HUES64 (cell line): ENCODE results near the gene LGALS3.

Experiments used
- H3K27ac ChIP-seq: 2 replicates; pipeline ENCODE4 v1.7.0; 2013; ENCODE audit warnings: low read depth, low read length, inconsistent platforms
- H3K27me3 ChIP-seq: 2 replicates; pipeline ENCODE4 v1.6.1; 2013; ENCODE audit warnings: mild to moderate bottlenecking, low read length; ENCODE audit not compliant: insufficient read depth
- H3K36me3 ChIP-seq: 2 replicates; pipeline ENCODE4 v1.6.1; 2013; ENCODE audit warnings: mild to moderate bottlenecking, low read length; ENCODE audit not compliant: insufficient read depth
- H3K4me1 ChIP-seq: 2 replicates; pipeline ENCODE4 v1.6.1; 2013; ENCODE audit warnings: mild to moderate bottlenecking, low read length, moderate library complexity; ENCODE audit not compliant: insufficient read depth
- H3K4me3 ChIP-seq: 2 replicates; pipeline ENCODE4 v1.5.1; 2013; ENCODE audit warnings: mild to moderate bottlenecking, low read length, moderate library complexity
- H3K9ac ChIP-seq: 2 replicates; pipeline ENCODE4 v1.6.1; 2013; ENCODE audit warnings: mild to moderate bottlenecking, low read depth, low read length
- H3K9me3 ChIP-seq: 2 replicates; pipeline ENCODE4 v1.6.1; 2013; ENCODE audit warnings: low read depth, low read length; ENCODE audit not compliant: insufficient read depth
- WGBS: fragments of 150-250, 120-280 bp; methylation state at CpG from one replicate; pipeline ENCODE4 v1.1.7; 2013; ENCODE audit warnings: missing lambda C conversion rate; 5-methylcytosine and 5-hydroxymethylcytosine counted together

The LGALS3 gene

DNA sequence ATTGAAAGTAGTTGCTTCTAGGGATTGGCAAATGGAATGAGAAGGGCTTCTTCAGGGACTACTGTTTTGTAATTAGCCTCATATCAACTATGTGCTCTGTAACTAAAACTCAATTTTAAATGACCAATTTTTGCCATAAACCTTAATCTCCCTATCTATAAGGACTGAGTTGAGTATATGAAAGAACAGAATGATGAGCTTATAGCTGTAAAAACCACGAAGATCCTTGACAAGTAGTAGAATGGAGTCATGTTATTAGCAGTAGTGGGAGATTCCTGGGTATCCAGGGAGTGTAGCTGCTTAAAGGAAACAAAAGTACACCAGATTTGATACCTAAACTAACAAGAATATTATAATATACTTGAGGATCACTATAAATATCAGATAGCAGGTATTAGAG, 28.0 kb downstream of the LGALS3 start:
- WGBS: 97% methylated on average over 1 of the region's 1 CpG

DNA sequence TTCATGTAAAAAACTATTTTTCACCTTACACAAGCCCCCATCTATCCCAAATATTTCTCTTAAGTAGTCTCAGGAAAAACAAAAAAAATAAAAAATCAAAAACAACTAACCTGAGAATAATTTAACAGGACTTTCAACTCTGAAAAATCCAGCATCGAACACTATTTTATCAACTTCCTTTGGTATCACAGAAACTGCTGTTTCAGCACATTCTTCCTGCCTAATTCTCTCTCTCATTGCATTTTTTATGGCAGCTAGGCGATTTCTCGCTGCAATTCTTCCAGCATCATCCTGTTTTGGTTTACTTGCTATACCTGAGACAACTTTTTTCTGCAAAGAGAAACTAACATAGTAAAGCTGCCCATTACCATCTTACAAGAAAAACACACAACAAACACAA, 29.4 kb downstream of the LGALS3 start:
- Histone ChIP-seq H3K9ac (no peak overlapping the region), H3K36me3 (peaks cover 96% of the 10 kb centered on the region)
- WGBS: 95% methylated on average over 3 of the region's 3 CpGs

More for the DNA sequence above, 28.0 kb downstream of the LGALS3 start:
- Histone ChIP-seq H3K4me1 (no peaks in the 10 kb centered on the region), H3K9me3 (no peaks in the 10 kb centered on the region), H3K36me3 (peaks cover 95% of the 10 kb centered on the region), H3K9ac (no peak overlapping the region), H3K27ac (no peak overlapping the region), H3K4me3 (no peak overlapping the region), H3K27me3 (no peaks in the 10 kb centered on the region)

DNA sequence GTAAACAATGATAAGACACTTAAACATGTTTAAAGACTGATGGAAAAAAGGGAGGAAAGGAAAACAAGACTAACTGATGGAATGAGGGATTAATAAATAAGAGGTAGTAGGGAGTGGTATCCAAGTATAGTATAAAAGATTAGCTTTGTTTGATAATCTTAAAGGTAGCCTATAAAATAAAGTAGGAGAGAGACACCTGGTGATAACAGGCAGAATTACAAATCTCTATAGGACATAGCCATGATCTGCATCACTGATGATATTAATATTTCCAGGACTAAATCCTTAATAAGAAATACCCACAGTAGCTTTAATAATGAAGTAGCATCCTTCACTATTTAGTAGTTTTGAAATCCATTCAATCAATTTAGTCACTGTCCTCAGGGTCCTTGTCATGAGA, 31.9 kb downstream of the LGALS3 start:
- peaks cover 97% of the 10 kb centered on the region for H3K36me3 ChIP-seq
- no peaks in the 10 kb centered on the region for H3K9me3 ChIP-seq
- no peaks in the 10 kb centered on the region for H3K27me3 ChIP-seq
- H3K27ac ChIP-seq: no peak overlapping the region
- H3K4me1 ChIP-seq: no peaks in the 10 kb centered on the region
- H3K4me3 ChIP-seq: no peak overlapping the region
- H3K9ac ChIP-seq: no peak overlapping the region

More for the DNA sequence above, 29.4 kb downstream of the LGALS3 start:
- Histone ChIP-seq H3K9me3 (no peaks in the 10 kb centered on the region), H3K27ac (no peak overlapping the region), H3K4me3 (no peak overlapping the region), H3K4me1 (no peaks in the 10 kb centered on the region), H3K27me3 (no peaks in the 10 kb centered on the region)

DNA sequence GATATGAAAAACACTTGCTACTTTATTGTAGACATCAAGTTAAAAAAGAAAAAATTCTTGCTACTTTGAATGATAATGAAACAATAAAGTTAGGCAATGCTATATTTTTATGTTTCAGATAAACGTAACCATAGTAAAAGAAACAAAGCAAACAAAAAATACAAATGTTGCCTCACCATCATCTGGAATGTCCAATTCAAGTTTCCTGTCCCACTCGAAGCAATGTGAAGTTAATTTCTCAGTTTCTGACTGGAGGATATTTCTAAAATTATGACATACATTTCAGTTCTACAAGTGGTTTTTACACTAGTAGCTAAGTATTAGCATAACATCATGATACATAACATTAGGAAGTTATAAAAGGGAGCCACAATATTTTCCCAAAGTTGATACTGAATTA, 41.5 kb downstream of the LGALS3 start:
- Histone ChIP-seq H3K9me3 (no peaks in the 10 kb centered on the region), H3K4me1 (no peaks in the 10 kb centered on the region), H3K27me3 (no peaks in the 10 kb centered on the region), H3K4me3 (no peak overlapping the region), H3K27ac (no peak overlapping the region), H3K9ac (no peak overlapping the region), H3K36me3 (peaks cover 98% of the 10 kb centered on the region)
- WGBS: no CpG with 5 or more reads among the region's 2 CpGs

DNA sequence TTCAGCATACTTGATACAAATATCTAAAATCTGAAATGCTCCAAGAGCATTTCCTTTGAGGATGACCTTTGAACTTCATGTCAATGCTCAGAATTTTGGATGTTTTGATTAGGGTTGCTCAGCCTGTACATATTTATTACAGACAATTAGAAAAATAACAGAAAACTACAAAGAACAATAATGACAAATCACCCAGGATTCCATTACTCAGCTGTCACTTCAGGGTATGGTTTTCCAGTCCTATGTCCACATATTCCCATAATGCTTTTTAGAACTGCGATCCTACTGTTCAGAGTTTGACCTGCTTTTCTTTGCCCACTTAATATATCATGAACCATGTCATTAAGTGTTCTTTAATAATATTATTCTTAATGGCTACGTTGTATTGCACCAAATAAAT, 51.0 kb downstream of the LGALS3 start:
- Histone ChIP-seq H3K27ac (no peak overlapping the region), H3K36me3 (peaks cover 98% of the 10 kb centered on the region), H3K9me3 (no peaks in the 10 kb centered on the region), H3K9ac (no peak overlapping the region), H3K4me1 (no peaks in the 10 kb centered on the region), H3K4me3 (no peak overlapping the region), H3K27me3 (no peaks in the 10 kb centered on the region)
- 91% methylated on average over 2 of the region's 2 CpGs for WGBS

DNA sequence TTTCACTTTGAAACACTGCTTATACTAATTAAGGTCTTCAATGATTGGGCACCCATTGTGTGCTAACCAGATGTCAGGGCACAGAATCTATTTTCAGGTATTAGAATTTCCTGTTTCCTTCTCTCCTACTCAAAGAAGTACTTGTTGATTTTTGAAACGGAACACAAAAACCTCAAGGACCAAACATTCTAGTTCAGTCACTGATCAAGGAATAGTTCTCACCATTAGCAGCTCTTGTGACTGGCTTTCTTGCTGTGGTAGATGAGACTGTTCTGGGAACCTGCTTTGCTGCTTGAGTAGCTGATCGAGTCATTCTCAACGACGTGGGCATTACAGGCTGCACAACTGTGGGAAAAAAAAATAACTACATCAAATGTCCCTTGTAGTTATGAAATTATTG, 51.4 kb downstream of the LGALS3 start:
- Histone ChIP-seq H3K9me3 (no peaks in the 10 kb centered on the region), H3K4me3 (no peak overlapping the region), H3K27me3 (no peaks in the 10 kb centered on the region), H3K36me3 (peaks cover 94% of the 10 kb centered on the region), H3K27ac (no peak overlapping the region), H3K4me1 (no peaks in the 10 kb centered on the region), H3K9ac (no peak overlapping the region)
- WGBS: 99% methylated on average over 3 of the region's 4 CpGs

DNA sequence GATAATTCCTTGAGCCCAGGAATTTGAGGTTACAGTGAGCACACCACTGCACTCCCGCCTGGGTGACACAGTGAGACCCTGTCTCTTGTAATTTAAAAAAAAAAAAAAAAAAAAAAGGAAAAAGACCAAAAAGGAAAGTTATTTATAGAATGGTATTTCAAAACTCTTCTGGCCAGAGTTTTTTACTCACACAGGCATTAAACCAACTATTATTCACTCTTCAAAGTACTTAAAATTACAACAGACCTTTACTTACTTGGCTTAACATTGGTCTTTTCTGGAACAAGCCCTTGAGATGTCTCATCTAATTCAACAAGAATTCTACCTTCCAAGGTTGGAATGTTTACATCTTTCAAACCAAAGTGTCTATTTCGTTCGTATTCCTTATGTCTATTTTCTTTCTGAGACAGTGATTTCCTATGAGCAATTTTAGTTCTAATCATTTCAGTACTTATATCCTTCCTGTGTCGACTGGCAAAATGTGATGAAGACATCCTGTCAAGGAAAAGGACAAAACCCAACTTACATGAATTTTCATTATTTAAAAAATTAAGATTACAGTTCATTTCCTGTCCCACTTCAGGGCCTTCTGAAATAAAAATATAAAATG, 59.7 kb downstream of the LGALS3 start:
- Histone ChIP-seq H3K27me3 (no peaks in the 10 kb centered on the region), H3K4me3 (peak overlapping the region; percentile 79; the same call in 1 of the 2 replicates), H3K9me3 (no peaks in the 10 kb centered on the region), H3K9ac (no peak overlapping the region), H3K36me3 (peaks cover 46% of the 10 kb centered on the region), H3K27ac (no peak overlapping the region), H3K4me1 (peaks cover 16% of the 10 kb centered on the region)
- WGBS: 97% methylated on average over 4 of the region's 4 CpGs

DNA sequence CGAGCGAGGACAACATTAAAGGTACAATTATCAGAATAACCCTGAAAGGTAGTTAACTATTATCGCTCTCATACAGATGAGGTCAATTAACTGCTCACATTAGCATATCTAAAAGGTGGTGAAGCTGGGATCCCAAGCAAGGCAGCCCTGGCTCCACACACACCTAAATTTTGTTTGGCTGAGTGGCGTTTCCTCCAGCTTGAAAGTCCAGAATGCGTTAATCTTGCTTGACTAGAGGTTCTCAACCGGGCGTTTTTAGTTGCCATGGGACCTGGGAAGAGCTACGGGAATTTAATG, 61.8 kb downstream of the LGALS3 start:
- no peaks in the 10 kb centered on the region for H3K9me3 ChIP-seq
- H3K27me3 ChIP-seq: no peaks in the 10 kb centered on the region
- H3K27ac ChIP-seq: peak overlapping the region; percentile 86
- WGBS: 2% methylated on average over 8 of the region's 8 CpGs
- H3K4me1 ChIP-seq: peaks cover 16% of the 10 kb centered on the region
- H3K4me3 ChIP-seq: peak overlapping the region; percentile 79
- peaks cover 31% of the 10 kb centered on the region for H3K36me3 ChIP-seq
- H3K9ac ChIP-seq: peak overlapping the region; percentile 88

DNA sequence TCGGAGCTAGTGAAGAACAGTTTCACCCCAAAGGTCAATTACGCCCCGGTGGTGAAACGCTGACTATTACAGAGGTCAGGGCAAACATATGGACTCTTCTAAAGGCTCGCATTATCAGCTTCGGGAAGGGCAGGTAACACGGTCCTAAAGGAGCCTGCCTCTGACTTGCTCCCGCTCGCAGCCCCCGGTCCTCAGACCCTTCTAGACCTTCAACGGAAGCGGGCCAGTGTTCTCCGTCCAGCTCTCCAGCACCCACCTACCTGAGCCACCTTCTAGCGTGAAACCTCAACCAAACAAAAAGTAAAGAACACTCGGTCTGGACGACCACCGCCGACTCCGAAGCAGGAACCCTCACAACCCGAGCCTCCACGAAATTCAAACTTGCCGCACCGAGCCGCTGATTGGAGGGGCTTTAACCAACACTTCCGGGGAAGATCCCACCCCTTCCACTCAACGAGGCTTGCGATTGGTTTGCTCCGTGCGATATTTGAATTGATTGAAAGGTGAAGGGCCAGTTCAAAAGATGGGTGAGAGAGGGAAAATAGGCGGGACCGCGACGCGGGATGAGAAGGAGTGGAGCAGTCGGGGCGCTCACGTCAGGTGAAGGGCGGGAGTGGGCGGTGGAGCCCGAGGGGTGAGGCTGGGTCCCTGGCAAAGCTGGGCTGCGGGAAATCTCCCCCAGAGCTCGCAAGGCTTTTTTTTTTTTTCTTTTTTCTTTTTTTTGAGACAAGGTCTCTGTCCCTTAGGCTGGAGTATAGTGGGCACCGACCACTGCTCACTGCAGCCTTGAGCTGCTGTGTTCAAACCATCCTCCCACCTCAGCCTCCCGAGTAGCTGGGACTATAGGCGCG, 62.4 kb downstream of the LGALS3 start, which contains the start of gene DLGAP5:
Gene DLGAP5, minus strand, starts transcription at position 383 of the 851 bp plus-strand sequence. CDS start 2,406 bp downstream, outside the sequence.
- 4% methylated on average over 46 of the region's 46 CpGs for WGBS
- Histone ChIP-seq H3K4me1 (peaks cover 16% of the 10 kb centered on the region), H3K4me3 (peak within 1 kb of the TSS; percentile 79), H3K9me3 (no peaks in the 10 kb centered on the region), H3K36me3 (peaks cover 27% of the 10 kb centered on the region), H3K9ac (peak within 1 kb of the TSS; percentile 88), H3K27me3 (no peaks in the 10 kb centered on the region), H3K27ac (peak within 1 kb of the TSS; percentile 86)

DNA sequence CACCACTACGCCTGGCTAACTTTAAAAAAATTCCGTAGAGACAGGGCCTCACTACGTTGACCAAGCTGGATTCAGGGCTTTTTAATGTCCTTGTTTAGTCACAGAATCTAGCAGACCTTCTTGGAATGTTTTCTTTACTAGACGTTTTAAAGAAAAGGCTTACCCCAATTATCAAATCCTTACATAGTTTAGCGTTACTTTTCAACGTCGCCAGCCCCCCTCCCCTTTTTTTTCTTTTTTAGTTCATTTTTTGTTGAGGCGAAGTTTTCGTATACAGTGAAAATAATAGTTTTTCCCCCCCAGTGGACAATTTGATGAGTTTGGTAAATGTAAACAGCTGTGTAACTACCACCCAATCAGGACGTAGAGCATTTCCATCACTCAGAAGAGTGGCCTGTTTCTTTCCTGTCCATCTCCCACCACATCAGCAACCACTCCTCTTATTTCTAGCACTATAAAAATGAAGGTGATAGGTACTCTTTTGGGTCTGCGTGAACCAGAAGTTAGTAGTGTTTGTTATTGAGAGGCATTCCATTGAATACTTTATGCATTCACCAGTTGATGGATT, 63.1 kb downstream of the LGALS3 start:
- Histone ChIP-seq H3K27ac (no peak overlapping the region), H3K9me3 (no peaks in the 10 kb centered on the region), H3K4me1 (peaks cover 16% of the 10 kb centered on the region), H3K36me3 (peaks cover 20% of the 10 kb centered on the region), H3K4me3 (peak overlapping the region; percentile 79), H3K27me3 (no peaks in the 10 kb centered on the region), H3K9ac (no peak overlapping the region)
- 67% methylated on average over 9 of the region's 11 CpGs for WGBS

DNA sequence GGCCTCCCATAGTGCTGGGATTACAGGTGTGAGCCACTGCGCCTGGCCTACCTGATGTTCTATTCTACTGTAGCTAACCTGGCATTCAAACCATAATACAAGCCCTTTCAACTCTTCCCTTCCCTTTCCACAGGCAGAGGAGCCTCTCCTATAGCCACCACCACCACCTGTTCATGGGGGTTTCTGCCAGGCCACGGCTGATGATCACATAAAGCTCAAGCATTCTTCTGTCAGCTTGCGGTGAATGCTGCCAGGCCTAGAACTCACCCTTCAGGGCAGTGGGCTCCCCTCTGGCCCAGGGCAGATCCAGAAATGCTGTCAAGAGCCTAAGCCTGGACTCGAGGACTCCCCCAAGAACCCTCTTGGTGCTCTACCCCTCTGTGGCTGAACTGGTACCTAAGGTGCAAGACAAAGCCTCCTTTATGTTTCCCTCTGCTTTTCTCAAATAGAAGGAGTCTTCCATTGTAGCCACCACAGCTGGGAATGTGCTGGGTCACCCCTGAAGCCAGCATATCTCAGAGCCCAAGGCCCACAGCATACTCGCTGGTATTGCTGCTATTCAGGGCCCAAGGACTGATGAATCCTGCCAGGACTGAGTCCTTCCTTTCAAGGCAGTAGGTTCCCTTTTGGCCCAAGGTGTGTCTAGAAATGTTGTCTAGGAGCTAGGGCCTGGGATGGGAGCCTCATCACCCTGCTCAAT, 65.8 kb downstream of the LGALS3 start:
- Histone ChIP-seq H3K36me3 (no peaks in the 10 kb centered on the region), H3K4me1 (peaks cover 5% of the 10 kb centered on the region), H3K9ac (no peak overlapping the region), H3K27me3 (no peaks in the 10 kb centered on the region), H3K27ac (no peak overlapping the region), H3K4me3 (no peak overlapping the region), H3K9me3 (no peaks in the 10 kb centered on the region)
- 91% methylated on average over 5 of the region's 5 CpGs for whole genome bisulfite sequencing
